NCI-H82 treated with DMSO at 0.1 percent for 48 hours (cell line): ENCODE data around the gene PRDM11.

Experiments used
- DNase-seq: peaks from one replicate; lab custom pipeline; 2025; ENCODE audit not compliant: unreplicated experiment; lab: John Stamatoyannopoulos, UW

Gene PRDM11

GRCh38 chr11:45258982-45259530 lies 112.6 kb downstream of the PRDM11 start:
- no peak for DNase-seq

- no peak for DNase-seq
Measured at GRCh38 chr11:45259592-45259991, 113.2 kb downstream of the PRDM11 start.

GRCh38 chr11:45260071-45260470 lies 113.6 kb downstream of the PRDM11 start:
- no peak for DNase-seq

- DNase-seq, result peak; percentile 61
Measured at GRCh38 chr11:45262900-45263299, 116.5 kb downstream of the PRDM11 start.

- DNase-seq, result no peak
Measured at GRCh38 chr11:45263773-45264172, 117.3 kb downstream of the PRDM11 start.

GRCh38 chr11:45264839-45265515 lies 118.5 kb downstream of the PRDM11 start:
- DNase-seq, result no peak

GRCh38 chr11:45265969-45266675 lies 119.7 kb downstream of the PRDM11 start:
- DNase-seq, result no peak

- DNase-seq, result no peak
Measured at GRCh38 chr11:45266676-45267020, 120.2 kb downstream of the PRDM11 start.

GRCh38 chr11:45267052-45267451 lies 120.6 kb downstream of the PRDM11 start:
- no peak for DNase-seq

- DNase-seq, result no peak
Measured at GRCh38 chr11:45267652-45268299, 121.3 kb downstream of the PRDM11 start.

GRCh38 chr11:45269678-45270077 lies 123.2 kb downstream of the PRDM11 start:
- DNase-seq, result no peak

- DNase-seq, result no peak
Measured at GRCh38 chr11:45270946-45271716, 124.7 kb downstream of the PRDM11 start.

GRCh38 chr11:45272701-45273100 lies 126.3 kb downstream of the PRDM11 start:
- no peak for DNase-seq

- DNase-seq, result no peak
Measured at GRCh38 chr11:45273509-45273908, 127.1 kb downstream of the PRDM11 start.

GRCh38 chr11:45274206-45274605 lies 127.8 kb downstream of the PRDM11 start:
- no peak for DNase-seq

GRCh38 chr11:45275828-45276227 lies 129.4 kb downstream of the PRDM11 start:
- no peak for DNase-seq

GRCh38 chr11:45278714-45279113 lies 132.3 kb downstream of the PRDM11 start:
- no peak for DNase-seq

GRCh38 chr11:45279645-45280044 lies 133.2 kb downstream of the PRDM11 start:
- no peak for DNase-seq

GRCh38 chr11:45280449-45280848 lies 134.0 kb downstream of the PRDM11 start:
- no peak for DNase-seq

- no peak for DNase-seq
Measured at GRCh38 chr11:45282081-45282480, 135.6 kb downstream of the PRDM11 start.
